ENCODE measurements around the gene PF4V1. TPM values are rescaled to one million over a fixed set of nuclear protein-coding genes. Genes with fewer than 3 reads are reported as not detected.

Gene PF4V1
- total RNA-seq, 2 experiments from 2014 or later = not detected

DNA sequence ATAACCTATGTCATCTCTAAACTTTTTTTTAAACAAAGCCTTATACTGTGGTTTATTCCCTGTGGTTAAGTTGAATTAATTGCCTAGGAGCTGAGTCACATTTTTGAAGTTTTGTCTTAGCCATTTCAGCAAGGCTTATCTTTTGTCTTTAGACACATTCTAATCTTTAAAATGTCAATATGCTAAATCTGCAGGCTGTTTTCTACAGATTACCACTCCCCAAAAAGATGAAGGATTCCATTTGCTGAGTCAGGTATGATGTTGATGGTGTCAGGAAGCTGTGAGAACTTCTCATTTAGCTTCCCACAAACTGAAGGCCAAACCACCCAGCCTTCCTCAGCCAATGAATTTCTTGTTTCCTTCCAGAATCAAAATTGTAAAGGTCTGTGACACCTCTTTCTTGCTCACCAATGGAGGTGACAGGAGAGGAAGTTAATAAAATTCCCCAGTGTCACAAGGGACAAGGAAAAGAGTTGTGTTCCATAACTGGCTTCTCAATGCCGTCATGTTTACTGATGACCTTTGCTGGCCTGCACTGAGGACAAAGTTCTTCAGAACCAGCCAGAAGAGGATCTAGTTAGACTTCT is 20.4 kb upstream of the PF4V1 start:
- Mint-ChIP-seq H3K4me1 (ENCODE audit: low read depth) (no peaks in the 10 kb centered on the region), H3K27me3 (ENCODE audit: low read depth) (peaks cover 8% of the 10 kb centered on the region)

DNA sequence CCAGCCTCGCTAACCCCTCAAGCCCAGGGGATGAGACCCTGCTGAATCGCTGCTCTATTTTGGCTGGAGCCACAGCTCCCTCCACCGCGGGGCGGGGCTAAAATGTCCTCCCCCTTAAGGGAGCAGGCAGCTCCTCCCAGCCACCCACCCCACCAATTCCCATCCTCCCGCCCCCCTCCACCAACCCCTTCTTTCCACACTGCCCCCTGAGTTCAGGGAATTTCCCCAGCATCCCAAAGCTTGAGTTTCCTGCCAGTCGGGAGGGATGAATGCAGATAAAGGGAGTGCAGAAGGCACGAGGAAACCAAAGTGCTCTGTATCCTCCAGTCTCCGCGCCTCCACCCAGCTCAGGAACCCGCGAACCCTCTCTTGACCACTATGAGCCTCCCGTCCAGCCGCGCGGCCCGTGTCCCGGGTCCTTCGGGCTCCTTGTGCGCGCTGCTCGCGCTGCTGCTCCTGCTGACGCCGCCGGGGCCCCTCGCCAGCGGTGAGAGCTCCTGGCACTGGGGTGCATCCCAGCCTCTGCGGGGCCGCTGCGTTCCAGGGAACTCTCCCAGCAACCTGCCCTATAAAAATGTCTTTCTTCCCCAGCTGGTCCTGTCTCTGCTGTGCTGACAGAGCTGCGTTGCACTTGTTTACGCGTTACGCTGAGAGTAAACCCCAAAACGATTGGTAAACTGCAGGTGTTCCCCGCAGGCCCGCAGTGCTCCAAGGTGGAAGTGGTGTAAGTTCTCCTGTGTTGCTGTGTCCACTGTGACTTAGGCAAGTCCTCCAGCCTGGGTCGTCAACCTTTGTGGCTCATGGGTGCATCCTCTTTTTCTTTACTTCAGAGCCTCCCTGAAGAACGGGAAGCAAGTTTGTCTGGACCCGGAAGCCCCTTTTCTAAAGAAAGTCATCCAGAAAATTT is 16.5 kb upstream of the PF4V1 start, which contains the start of gene CXCL6:
Gene CXCL6 (plus strand): TSS at position 306 of the 907 bp plus-strand sequence. CDS start 73 bp downstream, at position 379.
- ATAC-seq (no peak), DNase-seq (no peak)
- H3K27me3 Mint-ChIP-seq (ENCODE audit: low read depth) = peaks cover 8% of the 10 kb centered on the region
- H3K36me3 Mint-ChIP-seq (ENCODE audit: low read depth) = no peaks in the 10 kb centered on the region
- H3K27ac Mint-ChIP-seq = no peak within 1 kb of the TSS
- ChIA-PET CTCF (no interaction called here), POLR2A (no interaction called here)
- H3K9me3 Mint-ChIP-seq (ENCODE audit: insufficient read depth) = no peaks in the 10 kb centered on the region
- no peaks in the 10 kb centered on the region for H3K4me1 Mint-ChIP-seq (ENCODE audit: low read depth)
- H3K4me3 Mint-ChIP-seq = no peak within 1 kb of the TSS

More for the DNA sequence above, 20.4 kb upstream of the PF4V1 start:
- ATAC-seq (no peak), DNase-seq (no peak)
- Mint-ChIP-seq H3K36me3 (ENCODE audit: low read depth) (no peaks in the 10 kb centered on the region), H3K27ac (no peak overlapping the region), H3K9me3 (ENCODE audit: insufficient read depth) (no peaks in the 10 kb centered on the region), H3K4me3 (no peak overlapping the region)
- ChIA-PET POLR2A (no interaction called here), CTCF (interaction anchor here (1.1 kb wide), 1 partner anchor 90 kb away, joined by 3 read pairs; no protein-coding TSS in a partner anchor)

GRCh38 chr4:73839071-73839470 is 14.0 kb upstream of the PF4V1 start:
- H3K36me3 Mint-ChIP-seq (ENCODE audit: low read depth) = no peaks in the 10 kb centered on the region
- no peaks in the 10 kb centered on the region for H3K4me1 Mint-ChIP-seq (ENCODE audit: low read depth)
- ChIA-PET POLR2A (no interaction called here), CTCF (no interaction called here)
- H3K4me3 Mint-ChIP-seq = no peak overlapping the region
- peaks cover 8% of the 10 kb centered on the region for H3K27me3 Mint-ChIP-seq (ENCODE audit: low read depth)
- no peaks in the 10 kb centered on the region for H3K9me3 Mint-ChIP-seq (ENCODE audit: insufficient read depth)
- DNase-seq (no peak), ATAC-seq (no peak)
- H3K27ac Mint-ChIP-seq = no peak overlapping the region

DNA sequence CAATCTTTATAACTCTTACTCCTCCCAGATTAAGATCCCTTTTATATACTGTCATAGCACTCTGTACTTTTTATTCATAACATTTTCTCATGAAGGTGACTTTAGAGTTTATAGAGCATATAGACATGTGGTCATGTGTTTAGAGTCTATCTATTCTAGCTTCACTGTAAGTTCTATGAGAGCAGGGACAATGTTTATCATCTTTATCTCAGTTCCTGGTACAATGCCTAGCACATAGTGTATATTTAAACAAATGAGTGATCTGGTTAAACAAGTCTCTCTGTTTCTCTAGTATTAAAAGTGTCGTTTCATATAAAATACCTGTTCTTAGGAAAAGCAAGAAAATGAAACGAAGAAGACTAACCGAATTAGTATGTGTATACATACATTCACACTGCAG is 13.4 kb upstream of the PF4V1 start:
- no peak for ATAC-seq
- POLR2A ChIA-PET = no interaction called here
- Mint-ChIP-seq H3K27ac (no peak overlapping the region), H3K9me3 (ENCODE audit: insufficient read depth) (no peaks in the 10 kb centered on the region), H3K4me1 (ENCODE audit: low read depth) (no peaks in the 10 kb centered on the region), H3K36me3 (ENCODE audit: low read depth) (no peaks in the 10 kb centered on the region), H3K4me3 (no peak overlapping the region), H3K27me3 (ENCODE audit: low read depth) (peaks cover 8% of the 10 kb centered on the region)
- CTCF ChIA-PET = interaction anchor here (1.0 kb wide), 1 partner anchor 46 kb away, joined by 3 read pairs; no protein-coding TSS in a partner anchor
- DNase-seq = no peak

DNA sequence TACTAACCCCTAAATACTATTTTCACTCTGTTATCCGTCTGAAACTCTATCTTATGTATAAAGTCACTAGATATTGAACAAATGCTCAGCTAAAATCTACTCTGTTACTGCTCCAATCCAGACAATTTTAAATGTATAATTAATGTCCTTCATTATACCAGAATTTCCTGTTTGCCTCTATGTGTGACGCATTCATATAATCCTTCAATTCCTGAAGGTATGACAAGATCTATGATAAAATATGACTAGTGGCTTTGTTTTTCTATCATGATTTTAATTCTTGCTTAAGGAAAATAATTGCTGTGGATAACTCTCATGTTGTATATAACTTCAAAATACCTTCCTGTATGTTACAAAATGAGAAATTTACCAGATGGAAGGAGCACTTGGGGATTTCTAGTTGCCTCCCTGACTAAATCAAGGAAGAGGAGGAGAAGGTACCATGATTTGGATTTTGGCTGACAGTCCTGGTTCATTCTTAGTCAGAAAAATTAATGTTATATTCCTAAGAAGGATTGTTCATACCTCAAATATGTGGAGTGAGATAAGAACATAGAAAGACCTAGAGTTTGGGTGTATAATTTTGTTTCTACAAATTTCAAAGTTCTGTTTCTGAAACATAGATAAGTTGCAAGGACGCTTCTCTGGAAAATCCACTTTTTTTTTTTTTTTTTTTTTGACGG is 11.7 kb upstream of the PF4V1 start:
- Mint-ChIP-seq H3K27ac (no peak overlapping the region), H3K4me1 (ENCODE audit: low read depth) (no peaks in the 10 kb centered on the region), H3K27me3 (ENCODE audit: low read depth) (peaks cover 6% of the 10 kb centered on the region), H3K36me3 (ENCODE audit: low read depth) (no peaks in the 10 kb centered on the region), H3K9me3 (ENCODE audit: insufficient read depth) (no peaks in the 10 kb centered on the region), H3K4me3 (no peak overlapping the region)
- CTCF ChIA-PET = no interaction called here
- DNase-seq (no peak), ATAC-seq (no peak)
- POLR2A ChIA-PET = no interaction called here

DNA sequence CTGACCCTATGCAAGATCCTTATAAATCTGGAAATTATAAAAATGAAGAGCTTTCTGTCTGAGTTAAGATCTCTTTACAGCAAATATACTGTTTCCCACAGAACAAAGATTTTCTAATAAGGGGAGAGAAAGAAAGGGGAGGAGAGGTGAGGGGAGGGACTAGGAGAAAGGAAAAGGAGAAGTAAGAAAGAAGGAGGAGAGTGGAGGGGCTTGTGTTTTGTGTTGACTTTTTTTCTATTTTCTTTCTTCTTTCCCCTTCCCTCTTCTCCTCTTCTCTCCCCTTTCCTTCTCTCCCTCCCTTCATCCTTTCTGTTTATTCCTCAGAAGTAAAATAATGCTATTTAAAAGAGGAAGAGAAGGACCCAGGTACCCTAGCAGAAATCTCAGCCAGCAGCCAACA is 10.4 kb upstream of the PF4V1 start:
- Mint-ChIP-seq H3K4me3 (no peak overlapping the region), H3K27ac (no peak overlapping the region), H3K9me3 (ENCODE audit: insufficient read depth) (no peaks in the 10 kb centered on the region), H3K36me3 (ENCODE audit: low read depth) (no peaks in the 10 kb centered on the region), H3K4me1 (ENCODE audit: low read depth) (no peaks in the 10 kb centered on the region), H3K27me3 (ENCODE audit: low read depth) (no peaks in the 10 kb centered on the region)
- ATAC-seq (no peak), DNase-seq (no peak)
- ChIA-PET POLR2A (interaction anchor here (0.6 kb wide), 1 partner anchor 26 kb away, joined by 7 read pairs; no protein-coding TSS in a partner anchor), CTCF (no interaction called here)

- Mint-ChIP-seq H3K36me3 (ENCODE audit: low read depth) (no peaks in the 10 kb centered on the region), H3K4me3 (no peak overlapping the region), H3K9me3 (ENCODE audit: insufficient read depth) (no peaks in the 10 kb centered on the region), H3K27me3 (ENCODE audit: low read depth) (no peaks in the 10 kb centered on the region), H3K4me1 (ENCODE audit: low read depth) (no peaks in the 10 kb centered on the region), H3K27ac (no peak overlapping the region)
- DNase-seq (no peak), ATAC-seq (no peak)
- ChIA-PET CTCF (no interaction called here), POLR2A (interaction anchor here (0.6 kb wide), 1 partner anchor 27 kb away, joined by 7 read pairs; no protein-coding TSS in a partner anchor)
Measured at GRCh38 chr4:73843369-73843768, 9.7 kb upstream of the PF4V1 start.

GRCh38 chr4:73844345-73844744 is 8.8 kb upstream of the PF4V1 start:
- H3K4me3 Mint-ChIP-seq = no peak overlapping the region
- POLR2A ChIA-PET = no interaction called here
- H3K4me1 Mint-ChIP-seq (ENCODE audit: low read depth) = no peaks in the 10 kb centered on the region
- ATAC-seq (no peak), DNase-seq (no peak)
- no peaks in the 10 kb centered on the region for H3K36me3 Mint-ChIP-seq (ENCODE audit: low read depth)
- no peaks in the 10 kb centered on the region for H3K9me3 Mint-ChIP-seq (ENCODE audit: insufficient read depth)
- no peak overlapping the region for H3K27ac Mint-ChIP-seq
- H3K27me3 Mint-ChIP-seq (ENCODE audit: low read depth) = no peaks in the 10 kb centered on the region
- CTCF ChIA-PET = no interaction called here

DNA sequence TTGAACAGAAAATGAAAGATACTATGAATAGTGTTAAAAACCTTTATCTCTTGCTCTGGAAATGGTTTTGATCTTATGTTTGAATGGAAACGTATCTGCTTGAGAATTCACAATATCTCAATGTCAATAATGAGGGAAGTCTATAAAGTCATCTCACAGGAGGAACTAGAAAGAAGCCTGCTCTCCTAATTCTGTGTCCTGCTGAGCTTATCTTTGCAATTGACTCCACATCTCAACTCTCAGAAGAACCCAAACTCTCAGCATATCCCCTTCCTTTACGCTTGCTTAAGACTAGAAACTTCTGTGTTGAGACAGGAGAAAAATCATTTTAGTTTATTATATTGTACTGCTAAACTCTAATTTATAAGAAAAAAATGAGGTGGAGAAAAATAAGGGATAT is 8.3 kb upstream of the PF4V1 start:
- Mint-ChIP-seq H3K27ac (no peak overlapping the region), H3K9me3 (ENCODE audit: insufficient read depth) (no peaks in the 10 kb centered on the region), H3K4me1 (ENCODE audit: low read depth) (no peaks in the 10 kb centered on the region), H3K36me3 (ENCODE audit: low read depth) (no peaks in the 10 kb centered on the region), H3K27me3 (ENCODE audit: low read depth) (no peaks in the 10 kb centered on the region), H3K4me3 (no peak overlapping the region)
- no peak for DNase-seq
- no peak for ATAC-seq
- ChIA-PET POLR2A (no interaction called here), CTCF (interaction anchor here (1.1 kb wide), 1 partner anchor 20 kb away, joined by 3 read pairs; no protein-coding TSS in a partner anchor)

- Mint-ChIP-seq H3K36me3 (ENCODE audit: low read depth) (no peaks in the 10 kb centered on the region), H3K4me1 (ENCODE audit: low read depth) (no peaks in the 10 kb centered on the region), H3K27ac (no peak overlapping the region), H3K4me3 (no peak overlapping the region), H3K27me3 (ENCODE audit: low read depth) (peaks cover 3% of the 10 kb centered on the region), H3K9me3 (ENCODE audit: insufficient read depth) (no peaks in the 10 kb centered on the region)
- no peak for DNase-seq
- POLR2A ChIA-PET = interaction anchor here (0.6 kb wide), 1 partner anchor 9 kb away, joined by 3 read pairs; no protein-coding TSS in a partner anchor
- CTCF ChIA-PET = no interaction called here
- no peak for ATAC-seq
Measured at GRCh38 chr4:73847526-73848182, 5.4 kb upstream of the PF4V1 start.

GRCh38 chr4:73848183-73848777 is 4.8 kb upstream of the PF4V1 start:
- POLR2A ChIA-PET = no interaction called here
- Mint-ChIP-seq H3K27me3 (ENCODE audit: low read depth) (peaks cover 3% of the 10 kb centered on the region), H3K36me3 (ENCODE audit: low read depth) (no peaks in the 10 kb centered on the region), H3K9me3 (ENCODE audit: insufficient read depth) (no peaks in the 10 kb centered on the region), H3K4me1 (ENCODE audit: low read depth) (no peaks in the 10 kb centered on the region), H3K4me3 (no peak overlapping the region), H3K27ac (no peak overlapping the region)
- no peak for DNase-seq
- CTCF ChIA-PET = no interaction called here
- no peak for ATAC-seq

Data from activated CD8-positive, alpha-beta T cell treated with anti-CD3 and anti-CD28 coated beads, Interleukin-2, amount 10 ng/mL, durations not matched to agents 7 days and 5 days (primary cell).